Activated naive CD8-positive, alpha-beta T cell treated with anti-CD3 and anti-CD28 coated beads, Interleukin-2, amount 50 U/mL, for 16 hours (primary cell): Measurements from ENCODE around the gene KRT4.

Experiments used
- DNase-seq: peaks from one replicate; pipeline ENCODE4 v3.0.0-alpha.2; 2020; ENCODE audit warnings: low read depth, low spot score

The KRT4 gene

GRCh38 chr12:52836491-52837412 lies 22.8 kb upstream of the KRT4 start:
- DNase-seq: no peak

GRCh38 chr12:52836042-52836466 lies 22.1 kb upstream of the KRT4 start:
- peak; percentile 62 for DNase-seq

DNA sequence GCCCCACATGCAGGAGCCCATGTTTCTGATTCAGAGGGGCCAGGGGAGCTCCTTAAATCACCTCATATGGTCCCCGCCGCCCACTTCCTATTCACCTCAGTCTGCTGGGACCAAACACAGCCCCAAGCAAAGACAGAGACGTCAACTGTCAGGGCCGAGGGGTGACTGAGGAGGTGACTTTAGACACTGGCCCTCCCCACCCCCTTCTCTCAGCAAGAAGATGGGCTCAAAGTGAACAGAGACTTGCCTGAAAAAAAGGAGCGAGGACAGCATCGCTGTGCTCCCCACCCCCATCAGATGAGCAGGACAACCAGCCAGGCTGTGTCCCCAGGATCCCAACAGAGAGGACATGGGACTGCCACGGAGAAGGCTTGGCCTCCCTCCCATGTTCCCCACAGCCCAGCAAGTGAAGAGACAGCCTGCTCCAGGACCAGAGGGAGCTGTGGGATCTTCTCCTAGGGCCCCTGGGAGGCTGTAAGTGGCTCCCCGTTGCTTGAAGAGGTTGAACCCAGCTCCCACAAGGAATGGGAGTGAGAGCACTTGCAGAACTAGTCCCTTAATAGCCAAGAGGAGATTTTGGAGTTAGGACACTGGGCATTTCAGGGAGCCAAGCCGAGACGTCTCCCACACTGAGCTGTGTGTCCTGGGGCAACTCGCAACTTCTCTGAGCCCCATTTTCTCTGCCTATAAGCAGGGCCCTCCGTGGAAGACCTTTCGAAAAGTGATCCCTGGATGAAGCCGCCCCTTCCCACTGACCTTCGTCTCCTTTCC lies 21.5 kb upstream of the KRT4 start:
- DNase-seq: no peak

GRCh38 chr12:52834727-52835001 lies 20.7 kb upstream of the KRT4 start:
- DNase-seq: no peak

DNA sequence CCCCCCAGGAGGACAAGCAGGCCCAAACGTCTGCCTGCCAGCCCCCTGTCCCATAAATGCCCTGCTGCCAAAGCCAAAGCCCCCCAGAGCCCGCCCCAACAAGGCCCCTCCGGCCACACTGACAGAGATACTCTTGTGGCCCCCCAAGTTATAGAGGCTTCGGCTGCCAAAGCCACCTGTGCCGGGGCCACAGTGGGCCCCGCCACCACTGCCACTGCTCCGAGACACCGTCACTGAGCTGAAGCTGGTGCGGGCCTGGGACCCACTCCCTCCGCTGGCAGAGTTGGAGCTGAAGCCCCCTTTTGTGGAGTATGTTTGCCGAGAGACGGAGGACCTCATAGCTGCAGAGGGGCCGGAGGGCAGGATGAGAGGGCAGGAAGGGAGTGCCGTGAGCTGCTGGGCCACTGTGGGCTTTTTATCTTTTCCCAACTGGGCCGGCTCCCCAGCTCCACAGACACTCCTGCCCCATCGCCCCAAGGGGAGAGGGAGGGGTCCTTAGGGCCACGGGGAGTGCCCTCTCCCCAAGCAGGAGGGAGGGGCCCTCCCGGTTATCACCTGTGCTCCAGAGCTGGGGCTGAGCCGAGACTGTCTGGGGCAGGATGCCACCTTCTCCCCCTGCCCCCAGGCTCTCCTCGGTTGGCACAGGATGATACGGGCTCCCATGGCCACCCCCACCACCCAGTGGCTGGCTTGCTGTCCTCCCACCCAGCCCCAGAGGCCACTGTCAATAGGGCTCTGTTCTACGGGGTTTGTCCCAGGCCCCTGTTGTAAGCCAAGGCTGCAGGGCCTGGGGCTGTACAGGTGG lies 20.2 kb upstream of the KRT4 start, which contains the start of gene KRT79:
KRT79 (minus strand) TSS at position 390 of the 805 bp plus-strand sequence; CDS start at position 339, 51 bp downstream.
- no peak for DNase-seq

DNA sequence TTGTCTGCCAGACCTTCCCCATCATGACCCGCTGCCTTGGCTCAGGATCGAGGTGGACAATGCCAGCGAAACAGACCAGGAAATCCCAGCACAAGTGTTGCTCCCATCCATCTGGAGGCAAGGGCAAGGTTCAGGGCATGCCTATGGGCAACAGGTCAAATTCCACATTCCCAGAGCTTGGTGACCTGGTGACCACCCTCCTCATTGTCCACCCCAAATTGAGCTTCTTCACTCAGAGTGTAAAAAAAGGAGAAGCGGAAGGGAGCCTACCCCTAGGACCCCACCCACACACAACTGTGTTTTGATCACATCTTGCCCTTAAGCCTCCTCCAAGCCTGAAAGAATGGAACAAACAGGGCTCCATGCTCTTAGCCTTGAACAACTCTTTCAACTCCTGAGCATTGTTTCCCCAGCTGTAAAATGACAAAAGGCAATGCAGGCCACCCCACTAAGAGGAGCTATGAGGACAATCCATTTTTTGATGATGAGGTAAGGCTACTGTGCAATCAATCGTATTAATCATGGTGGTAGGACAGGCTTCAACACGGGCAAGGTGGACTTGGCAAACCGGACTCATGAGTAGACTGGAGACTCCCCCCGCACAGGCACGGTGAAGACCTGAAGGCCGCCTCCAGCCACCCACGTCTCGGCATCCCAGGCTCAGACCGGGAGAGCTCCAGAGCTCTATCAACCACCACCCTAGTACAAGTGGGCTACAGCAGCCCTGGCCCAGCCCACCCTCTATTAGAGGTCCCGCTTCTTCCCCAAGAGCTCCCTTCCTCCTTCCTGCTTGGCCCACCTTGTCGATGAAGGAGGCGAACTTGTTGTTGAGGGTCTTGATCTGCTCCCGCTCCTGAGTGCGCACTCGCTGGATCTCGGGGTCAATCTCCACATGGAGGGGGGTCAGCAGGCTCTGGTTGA lies 19.3 kb upstream of the KRT4 start:
- DNase-seq: no peak

DNA sequence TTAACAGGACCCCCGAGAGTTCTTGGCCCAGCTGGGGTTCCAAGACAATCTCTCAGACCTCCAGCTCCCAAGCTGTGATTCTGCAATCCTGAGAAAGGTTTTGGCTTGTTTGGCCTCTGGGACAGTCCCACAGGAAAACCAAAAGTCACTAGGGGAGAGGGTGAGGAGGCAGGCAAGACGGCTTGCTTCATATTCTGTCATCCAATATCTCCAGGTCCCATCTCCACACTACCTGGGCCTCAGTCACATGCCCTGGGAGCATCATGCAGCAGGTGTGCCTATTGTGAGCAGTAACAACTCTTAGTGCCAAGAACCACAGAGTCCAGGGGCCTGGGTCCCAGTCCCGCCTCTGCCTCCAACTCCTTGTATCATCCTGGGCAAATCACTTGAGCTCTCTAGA lies 18.5 kb upstream of the KRT4 start:
- no peak for DNase-seq

- no peak for DNase-seq
Measured at GRCh38 chr12:52831251-52831650, 17.3 kb upstream of the KRT4 start.

GRCh38 chr12:52829986-52830770 lies 16.3 kb upstream of the KRT4 start:
- DNase-seq: no peak

- DNase-seq: no peak
Measured at GRCh38 chr12:52828591-52829021, 14.7 kb upstream of the KRT4 start.

- no peak for DNase-seq
Measured at GRCh38 chr12:52828156-52828555, 14.2 kb upstream of the KRT4 start.

DNA sequence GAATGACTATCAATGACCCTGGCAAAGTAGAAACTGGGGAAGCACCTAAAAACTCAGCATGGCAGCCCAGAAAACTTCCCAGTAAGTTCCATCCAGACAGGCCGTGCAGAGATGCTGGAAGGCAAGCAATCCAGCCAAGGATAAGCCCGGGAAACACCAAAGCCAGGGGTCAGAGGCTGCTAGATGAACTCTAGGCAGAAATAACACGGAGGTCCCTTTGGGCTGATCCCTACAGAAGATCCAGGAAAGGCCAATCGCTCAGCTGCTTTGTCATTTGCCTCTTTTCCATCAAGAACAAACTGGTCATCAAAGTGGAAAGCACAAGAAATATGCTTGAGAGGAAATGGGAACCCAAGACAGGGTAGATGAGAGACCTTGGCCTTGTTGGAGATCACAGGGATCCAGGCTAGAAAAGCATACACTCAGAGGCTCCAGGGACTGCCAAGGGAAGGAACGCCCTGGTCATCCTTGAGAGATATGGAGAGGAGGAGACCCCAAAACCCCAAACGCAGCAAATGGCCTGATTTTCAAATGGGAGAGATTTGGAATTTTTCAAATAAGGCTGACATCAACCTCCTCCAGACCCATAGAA lies 13.7 kb upstream of the KRT4 start:
- DNase-seq: no peak

DNA sequence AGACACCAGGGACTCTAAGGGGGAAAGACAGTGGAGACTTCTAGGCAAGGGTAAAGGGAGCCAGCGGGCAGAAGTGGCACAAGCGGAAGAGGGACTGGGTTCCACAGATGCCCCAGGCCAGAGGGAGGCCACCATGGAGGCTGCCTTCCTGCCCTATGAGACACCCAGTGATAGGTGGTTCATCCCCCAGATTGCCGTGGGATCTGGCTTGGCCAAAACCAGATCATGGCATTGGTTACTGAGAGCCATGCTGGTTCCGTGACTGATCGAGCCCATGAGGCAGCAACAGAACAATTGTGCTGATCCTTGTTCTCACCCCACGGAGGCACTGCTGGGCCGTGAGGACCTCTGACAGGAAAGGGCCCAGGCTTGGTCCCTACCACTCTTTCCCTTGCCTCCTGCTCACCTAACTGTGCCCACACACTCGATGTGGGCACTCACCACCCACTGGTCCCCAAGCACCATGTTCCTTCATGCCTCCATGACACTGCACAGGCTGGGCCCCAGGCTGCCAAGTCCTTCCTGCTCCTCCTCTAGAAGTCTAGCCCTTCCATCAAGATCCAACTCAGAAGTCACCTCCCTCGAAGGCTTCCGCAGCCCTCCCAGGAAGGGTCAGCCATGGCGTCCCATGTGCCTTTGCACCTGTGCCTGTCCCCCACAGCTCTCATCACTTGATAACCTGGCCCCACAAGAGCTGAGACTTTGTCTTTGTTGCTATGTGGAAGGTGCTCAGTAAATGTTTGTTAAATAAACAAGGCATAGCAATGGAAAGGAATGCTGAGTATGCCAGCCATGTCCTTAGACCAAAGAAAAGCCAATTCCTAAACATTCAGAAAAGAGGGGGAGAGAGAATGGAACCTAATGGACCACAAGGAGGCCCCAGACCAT lies 12.9 kb upstream of the KRT4 start:
- DNase-seq: no peak

DNA sequence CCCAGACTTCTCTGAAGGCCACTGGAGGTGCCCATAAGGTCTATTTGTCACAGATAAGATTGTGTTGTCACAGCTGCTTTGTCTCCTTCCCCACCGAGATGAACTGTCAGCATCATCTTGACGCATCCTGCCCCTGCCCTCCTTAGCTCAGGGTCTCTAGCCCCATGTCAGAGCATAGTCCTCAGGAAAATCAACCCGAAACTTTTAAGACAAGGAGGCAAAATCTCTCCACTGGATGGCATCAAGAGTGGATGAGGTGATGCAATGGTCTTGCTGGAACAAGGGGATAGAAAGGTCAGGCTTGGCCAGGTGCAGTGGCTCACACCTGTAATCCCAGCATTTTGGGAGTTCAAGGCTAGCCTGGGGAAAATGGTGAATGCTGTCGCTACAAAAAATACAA lies 12.0 kb upstream of the KRT4 start:
- no peak for DNase-seq

DNA sequence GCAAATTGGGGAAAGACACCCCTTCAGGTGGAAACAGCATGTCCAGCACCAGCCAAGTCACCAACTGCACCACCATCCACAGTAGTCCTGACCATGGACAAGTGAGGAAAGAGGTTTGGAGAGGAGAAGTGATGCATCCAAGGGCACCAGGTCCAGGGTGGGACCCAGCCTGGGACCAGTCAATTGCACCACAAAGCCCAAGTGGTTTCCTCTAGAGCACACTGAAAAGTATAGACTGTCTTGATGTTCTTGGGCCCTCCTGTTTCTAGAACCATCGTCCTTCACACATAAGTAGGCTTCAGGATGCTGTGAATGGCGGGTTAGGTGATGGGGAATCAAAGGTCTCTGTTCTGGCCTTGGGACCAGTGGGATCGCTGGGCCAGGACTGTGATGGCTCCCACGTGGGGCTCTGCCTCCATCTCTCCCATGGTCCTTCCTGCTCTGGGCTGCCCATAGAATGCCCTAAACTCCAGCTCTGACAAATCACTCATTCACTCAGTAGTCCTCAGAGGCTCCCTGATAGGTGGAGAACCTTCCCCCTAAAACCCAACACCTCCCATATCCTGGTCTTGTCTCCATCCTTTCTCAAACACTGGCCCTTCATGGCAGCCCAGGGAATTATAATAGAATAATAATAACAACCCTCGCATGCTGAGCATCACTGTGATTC lies 11.0 kb upstream of the KRT4 start:
- DNase-seq: no peak

DNA sequence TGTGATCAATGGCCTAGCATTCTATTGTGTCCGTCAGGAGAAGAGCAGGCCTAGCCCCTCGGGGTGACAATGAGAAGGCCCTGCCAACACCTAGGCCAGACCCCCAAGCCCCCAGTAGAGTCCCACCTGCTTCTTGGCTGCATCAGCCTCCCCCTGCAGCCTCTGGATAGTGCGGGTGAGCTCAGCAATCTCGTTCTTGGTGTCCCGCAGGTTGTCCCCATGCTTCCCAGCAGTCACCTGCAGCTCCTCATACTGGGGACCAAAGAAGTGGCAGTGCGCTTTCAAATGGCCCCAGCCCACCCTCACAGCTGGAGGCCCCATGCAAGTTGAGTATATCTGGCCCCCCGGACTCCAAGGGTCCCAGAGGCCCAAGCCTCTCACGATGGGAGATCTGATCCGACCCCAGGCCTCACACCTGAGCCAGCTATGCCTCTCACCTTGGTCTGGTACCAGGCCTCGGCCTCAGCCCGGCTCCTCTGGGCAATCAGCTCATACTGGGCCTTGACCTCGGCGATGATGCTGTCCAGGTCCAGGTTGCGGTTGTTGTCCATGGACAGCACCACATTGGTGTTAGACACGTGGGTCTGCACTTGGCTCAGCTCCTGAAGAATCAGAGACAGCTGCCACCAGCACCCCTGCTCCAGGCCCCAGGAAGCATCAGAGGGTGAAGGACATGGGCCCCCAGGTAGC lies 10.0 kb upstream of the KRT4 start:
- DNase-seq: no peak

GRCh38 chr12:52822771-52823510 lies 9.0 kb upstream of the KRT4 start:
- no peak for DNase-seq
